Measurements from ENCODE around the gene SSC5D.

DNA sequence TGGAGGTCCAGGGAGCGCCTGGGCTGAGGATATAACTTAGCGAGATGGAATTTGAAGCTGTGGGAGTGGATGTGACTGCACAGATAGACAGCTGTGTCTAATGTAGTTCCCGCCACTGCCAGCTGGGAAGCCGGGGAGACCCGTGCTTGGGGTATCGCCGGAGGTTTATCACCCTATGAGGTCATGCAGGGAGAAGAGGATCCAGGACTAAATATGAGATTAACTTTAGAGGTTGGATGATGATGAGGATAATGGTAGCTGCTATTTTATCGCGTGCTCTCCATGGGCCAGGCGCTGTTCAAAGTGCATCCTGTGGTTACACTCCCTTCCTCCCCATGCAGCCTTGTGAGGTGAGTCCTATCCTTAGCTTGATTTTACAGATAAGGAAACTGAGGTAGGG, 19.9 kb downstream of the SSC5D start:
- TF ChIP-seq STAT1 (IDR thresholded peaks at IDR 0.05; ENCODE audit: unreplicated experiment) (no peak), EZH2 (IDR thresholded peaks at IDR 0.05; ENCODE audit: low read depth, unreplicated experiment) (no peak), POLR2AphosphoS5 (IDR thresholded peaks at IDR 0.05; ENCODE audit: low read depth) (no peak), EZH2phosphoT487 (IDR thresholded peaks at IDR 0.05; ENCODE audit: unreplicated experiment) (no peak), JUNB (IDR thresholded peaks at IDR 0.05; ENCODE audit: unreplicated experiment) (no peak), CREB1 (CRISPR knock-in tag; IDR thresholded peaks at IDR 0.05; ENCODE audit: low read depth) (no peak), ZNF331 (CRISPR knock-in tag; IDR thresholded peaks at IDR 0.05; ENCODE audit: low read depth) (no peak), NANOG (IDR thresholded peaks at IDR 0.05; ENCODE audit: borderline replicate concordance) (no peak), ZNF114 (CRISPR knock-in tag; IDR thresholded peaks at IDR 0.05) (no peak)
- TF ChIP-seq, protein P1, sequence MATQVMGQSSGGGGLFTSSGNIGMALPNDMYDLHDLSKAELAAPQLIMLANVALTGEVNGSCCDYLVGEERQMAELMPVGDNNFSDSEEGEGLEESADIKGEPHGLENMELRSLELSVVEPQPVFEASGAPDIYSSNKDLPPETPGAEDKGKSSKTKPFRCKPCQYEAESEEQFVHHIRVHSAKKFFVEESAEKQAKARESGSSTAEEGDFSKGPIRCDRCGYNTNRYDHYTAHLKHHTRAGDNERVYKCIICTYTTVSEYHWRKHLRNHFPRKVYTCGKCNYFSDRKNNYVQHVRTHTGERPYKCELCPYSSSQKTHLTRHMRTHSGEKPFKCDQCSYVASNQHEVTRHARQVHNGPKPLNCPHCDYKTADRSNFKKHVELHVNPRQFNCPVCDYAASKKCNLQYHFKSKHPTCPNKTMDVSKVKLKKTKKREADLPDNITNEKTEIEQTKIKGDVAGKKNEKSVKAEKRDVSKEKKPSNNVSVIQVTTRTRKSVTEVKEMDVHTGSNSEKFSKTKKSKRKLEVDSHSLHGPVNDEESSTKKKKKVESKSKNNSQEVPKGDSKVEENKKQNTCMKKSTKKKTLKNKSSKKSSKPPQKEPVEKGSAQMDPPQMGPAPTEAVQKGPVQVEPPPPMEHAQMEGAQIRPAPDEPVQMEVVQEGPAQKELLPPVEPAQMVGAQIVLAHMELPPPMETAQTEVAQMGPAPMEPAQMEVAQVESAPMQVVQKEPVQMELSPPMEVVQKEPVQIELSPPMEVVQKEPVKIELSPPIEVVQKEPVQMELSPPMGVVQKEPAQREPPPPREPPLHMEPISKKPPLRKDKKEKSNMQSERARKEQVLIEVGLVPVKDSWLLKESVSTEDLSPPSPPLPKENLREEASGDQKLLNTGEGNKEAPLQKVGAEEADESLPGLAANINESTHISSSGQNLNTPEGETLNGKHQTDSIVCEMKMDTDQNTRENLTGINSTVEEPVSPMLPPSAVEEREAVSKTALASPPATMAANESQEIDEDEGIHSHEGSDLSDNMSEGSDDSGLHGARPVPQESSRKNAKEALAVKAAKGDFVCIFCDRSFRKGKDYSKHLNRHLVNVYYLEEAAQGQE (IDR thresholded peaks at IDR 0.05; ENCODE audit: unreplicated experiment), result no peak
- TF ChIP-seq, protein P2, sequence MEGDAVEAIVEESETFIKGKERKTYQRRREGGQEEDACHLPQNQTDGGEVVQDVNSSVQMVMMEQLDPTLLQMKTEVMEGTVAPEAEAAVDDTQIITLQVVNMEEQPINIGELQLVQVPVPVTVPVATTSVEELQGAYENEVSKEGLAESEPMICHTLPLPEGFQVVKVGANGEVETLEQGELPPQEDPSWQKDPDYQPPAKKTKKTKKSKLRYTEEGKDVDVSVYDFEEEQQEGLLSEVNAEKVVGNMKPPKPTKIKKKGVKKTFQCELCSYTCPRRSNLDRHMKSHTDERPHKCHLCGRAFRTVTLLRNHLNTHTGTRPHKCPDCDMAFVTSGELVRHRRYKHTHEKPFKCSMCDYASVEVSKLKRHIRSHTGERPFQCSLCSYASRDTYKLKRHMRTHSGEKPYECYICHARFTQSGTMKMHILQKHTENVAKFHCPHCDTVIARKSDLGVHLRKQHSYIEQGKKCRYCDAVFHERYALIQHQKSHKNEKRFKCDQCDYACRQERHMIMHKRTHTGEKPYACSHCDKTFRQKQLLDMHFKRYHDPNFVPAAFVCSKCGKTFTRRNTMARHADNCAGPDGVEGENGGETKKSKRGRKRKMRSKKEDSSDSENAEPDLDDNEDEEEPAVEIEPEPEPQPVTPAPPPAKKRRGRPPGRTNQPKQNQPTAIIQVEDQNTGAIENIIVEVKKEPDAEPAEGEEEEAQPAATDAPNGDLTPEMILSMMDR (conservative IDR thresholded peaks at IDR 0.05; ENCODE audit: low read depth in 2 of 2), result no peak
- TF ChIP-seq, protein P3, sequence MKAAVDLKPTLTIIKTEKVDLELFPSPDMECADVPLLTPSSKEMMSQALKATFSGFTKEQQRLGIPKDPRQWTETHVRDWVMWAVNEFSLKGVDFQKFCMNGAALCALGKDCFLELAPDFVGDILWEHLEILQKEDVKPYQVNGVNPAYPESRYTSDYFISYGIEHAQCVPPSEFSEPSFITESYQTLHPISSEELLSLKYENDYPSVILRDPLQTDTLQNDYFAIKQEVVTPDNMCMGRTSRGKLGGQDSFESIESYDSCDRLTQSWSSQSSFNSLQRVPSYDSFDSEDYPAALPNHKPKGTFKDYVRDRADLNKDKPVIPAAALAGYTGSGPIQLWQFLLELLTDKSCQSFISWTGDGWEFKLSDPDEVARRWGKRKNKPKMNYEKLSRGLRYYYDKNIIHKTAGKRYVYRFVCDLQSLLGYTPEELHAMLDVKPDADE (IDR thresholded peaks at IDR 0.05), result no peak
- TF ChIP-seq, protein P4, sequence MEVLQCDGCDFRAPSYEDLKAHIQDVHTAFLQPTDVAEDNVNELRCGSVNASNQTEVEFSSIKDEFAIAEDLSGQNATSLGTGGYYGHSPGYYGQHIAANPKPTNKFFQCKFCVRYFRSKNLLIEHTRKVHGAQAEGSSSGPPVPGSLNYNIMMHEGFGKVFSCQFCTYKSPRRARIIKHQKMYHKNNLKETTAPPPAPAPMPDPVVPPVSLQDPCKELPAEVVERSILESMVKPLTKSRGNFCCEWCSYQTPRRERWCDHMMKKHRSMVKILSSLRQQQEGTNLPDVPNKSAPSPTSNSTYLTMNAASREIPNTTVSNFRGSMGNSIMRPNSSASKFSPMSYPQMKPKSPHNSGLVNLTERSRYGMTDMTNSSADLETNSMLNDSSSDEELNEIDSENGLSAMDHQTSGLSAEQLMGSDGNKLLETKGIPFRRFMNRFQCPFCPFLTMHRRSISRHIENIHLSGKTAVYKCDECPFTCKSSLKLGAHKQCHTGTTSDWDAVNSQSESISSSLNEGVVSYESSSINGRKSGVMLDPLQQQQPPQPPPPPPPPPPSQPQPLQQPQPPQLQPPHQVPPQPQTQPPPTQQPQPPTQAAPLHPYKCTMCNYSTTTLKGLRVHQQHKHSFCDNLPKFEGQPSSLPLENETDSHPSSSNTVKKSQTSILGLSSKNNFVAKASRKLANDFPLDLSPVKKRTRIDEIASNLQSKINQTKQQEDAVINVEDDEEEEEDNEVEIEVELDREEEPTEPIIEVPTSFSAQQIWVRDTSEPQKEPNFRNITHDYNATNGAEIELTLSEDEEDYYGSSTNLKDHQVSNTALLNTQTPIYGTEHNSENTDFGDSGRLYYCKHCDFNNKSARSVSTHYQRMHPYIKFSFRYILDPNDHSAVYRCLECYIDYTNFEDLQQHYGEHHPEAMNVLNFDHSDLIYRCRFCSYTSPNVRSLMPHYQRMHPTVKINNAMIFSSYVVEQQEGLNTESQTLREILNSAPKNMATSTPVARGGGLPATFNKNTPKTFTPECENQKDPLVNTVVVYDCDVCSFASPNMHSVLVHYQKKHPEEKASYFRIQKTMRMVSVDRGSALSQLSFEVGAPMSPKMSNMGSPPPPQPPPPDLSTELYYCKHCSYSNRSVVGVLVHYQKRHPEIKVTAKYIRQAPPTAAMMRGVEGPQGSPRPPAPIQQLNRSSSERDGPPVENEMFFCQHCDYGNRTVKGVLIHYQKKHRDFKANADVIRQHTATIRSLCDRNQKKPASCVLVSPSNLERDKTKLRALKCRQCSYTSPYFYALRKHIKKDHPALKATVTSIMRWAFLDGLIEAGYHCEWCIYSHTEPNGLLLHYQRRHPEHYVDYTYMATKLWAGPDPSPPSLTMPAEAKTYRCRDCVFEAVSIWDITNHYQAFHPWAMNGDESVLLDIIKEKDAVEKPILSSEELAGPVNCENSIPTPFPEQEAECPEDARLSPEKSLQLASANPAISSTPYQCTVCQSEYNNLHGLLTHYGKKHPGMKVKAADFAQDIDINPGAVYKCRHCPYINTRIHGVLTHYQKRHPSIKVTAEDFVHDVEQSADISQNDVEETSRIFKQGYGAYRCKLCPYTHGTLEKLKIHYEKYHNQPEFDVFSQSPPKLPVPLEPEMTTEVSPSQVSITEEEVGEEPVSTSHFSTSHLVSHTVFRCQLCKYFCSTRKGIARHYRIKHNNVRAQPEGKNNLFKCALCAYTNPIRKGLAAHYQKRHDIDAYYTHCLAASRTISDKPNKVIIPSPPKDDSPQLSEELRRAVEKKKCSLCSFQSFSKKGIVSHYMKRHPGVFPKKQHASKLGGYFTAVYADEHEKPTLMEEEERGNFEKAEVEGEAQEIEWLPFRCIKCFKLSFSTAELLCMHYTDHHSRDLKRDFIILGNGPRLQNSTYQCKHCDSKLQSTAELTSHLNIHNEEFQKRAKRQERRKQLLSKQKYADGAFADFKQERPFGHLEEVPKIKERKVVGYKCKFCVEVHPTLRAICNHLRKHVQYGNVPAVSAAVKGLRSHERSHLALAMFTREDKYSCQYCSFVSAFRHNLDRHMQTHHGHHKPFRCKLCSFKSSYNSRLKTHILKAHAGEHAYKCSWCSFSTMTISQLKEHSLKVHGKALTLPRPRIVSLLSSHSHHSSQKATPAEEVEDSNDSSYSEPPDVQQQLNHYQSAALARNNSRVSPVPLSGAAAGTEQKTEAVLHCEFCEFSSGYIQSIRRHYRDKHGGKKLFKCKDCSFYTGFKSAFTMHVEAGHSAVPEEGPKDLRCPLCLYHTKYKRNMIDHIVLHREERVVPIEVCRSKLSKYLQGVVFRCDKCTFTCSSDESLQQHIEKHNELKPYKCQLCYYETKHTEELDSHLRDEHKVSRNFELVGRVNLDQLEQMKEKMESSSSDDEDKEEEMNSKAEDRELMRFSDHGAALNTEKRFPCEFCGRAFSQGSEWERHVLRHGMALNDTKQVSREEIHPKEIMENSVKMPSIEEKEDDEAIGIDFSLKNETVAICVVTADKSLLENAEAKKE (CRISPR knock-in tag; IDR thresholded peaks at IDR 0.05), result no peak
